K562 (cell line): ENCODE measurements around the gene PPIL1. TPM values are rescaled to one million over a fixed set of nuclear protein-coding genes. Genes with fewer than 3 reads are reported as not detected.

Experiments used
- ATF1 ChIP-seq, 2 experiments: fragments of 450-650 bp in 1 of 2; IDR thresholded peaks; 2 replicates each; pipeline ENCODE4 v1.6.1; 2016; ENCODE audit warnings: missing compliant biosample characterization in 1 of 2, missing genetic modification characterization in 1 of 2
- CHD1 ChIP-seq: fragments of 200-600 bp; sonication (generic); IDR thresholded peaks from one replicate; pipeline ENCODE4 v1.6.1; 2012; ENCODE audit warnings: mild to moderate bottlenecking, moderate library complexity, low read length, inconsistent platforms
- CREB5 ChIP-seq: fragments of 250-450 bp; sonication (Bioruptor Pico); IDR thresholded peaks from 2 replicates; pipeline ENCODE4 v1.5.0; 2020; ENCODE audit warnings: mild to moderate bottlenecking
- EP400 ChIP-seq: fragments of 450-650 bp; IDR thresholded peaks from 2 replicates; pipeline ENCODE4 v1.6.1; 2017; ENCODE audit warnings: antibody characterized with exemption, mild to moderate bottlenecking, moderate library complexity
- FOXM1 ChIP-seq, 2 experiments: fragments of 450-650 bp in 1 of 2; sonication (generic) in 1 of 2; formaldehyde crosslinking in 1 of 2; IDR thresholded peaks; 2 replicates each; pipeline versions ENCODE4 v1.6.1 to v1.9.0; 2017 to 2022; ENCODE audit warnings: low read depth in 2 of 2, mild to moderate bottlenecking in 2 of 2, missing genetic modification reagents in 1 of 2, moderate library complexity in 1 of 2
- L3MBTL2 ChIP-seq: fragments of 450-650 bp; IDR thresholded peaks from 2 replicates; pipeline ENCODE4 v1.6.1; 2016; ENCODE audit warnings: mild to moderate bottlenecking, moderate library complexity
- MEF2D ChIP-seq: conservative IDR thresholded peaks from 2 replicates; pipeline ENCODE4 v1.6.1; 2016; ENCODE audit warnings: low read depth, missing genetic modification characterization, missing compliant biosample characterization
- PRMT5 ChIP-seq: sonication (generic); formaldehyde crosslinking; IDR thresholded peaks from 2 replicates; pipeline ENCODE4 v1.5.0; 2020; ENCODE audit warnings: missing genetic modification reagents
- SP1 ChIP-seq: sonication (generic); formaldehyde crosslinking; IDR thresholded peaks from 2 replicates; pipeline ENCODE4 v1.8.1; 2022; ENCODE audit warnings: mild to moderate bottlenecking, missing genetic modification reagents
- ZKSCAN3 ChIP-seq: fragments of 250-450 bp; sonication (Bioruptor Pico); IDR thresholded peaks from 2 replicates; pipeline ENCODE4 v1.4.0; 2020
- ZNF318 ChIP-seq, 2 experiments: fragments of 450-650 bp; IDR thresholded peaks; 2 replicates each; pipeline ENCODE4 v1.6.1; 2016; ENCODE audit warnings: mild to moderate bottlenecking in 2 of 2, borderline replicate concordance in 1 of 2, low read depth in 1 of 2, moderate library complexity in 1 of 2
- polyA plus RNA-seq, 8 experiments: library from polyadenylated mRNA; depleted of rRNA in 4 of 8; stranded (reverse) in 5 of 8; unstranded in 3 of 8; fragments of >200 nt; fragmentation: Nextera tagmentation in 2 of 8; fragmentation: Illumina TruSeq in 1 of 8; extraction: Ambion mirVana in 2 of 8; extraction: Trizol in 1 of 8; gene quantifications; 2 replicates each; pipeline versions ENCODE4 v1.2.1 to v1.2.3, GENCODE V29; 2011 to 2014; ENCODE audit warnings: inconsistent platforms in 1 of 8, missing spikeins in 1 of 8
- total RNA-seq, 7 experiments: library from RNA; depleted of rRNA in 6 of 7; stranded (reverse); fragments of >200 nt in 6 of 7; fragmentation: Illumina TruSeq in 2 of 7; extraction: Trizol in 2 of 7; gene quantifications; 2 replicates each; pipeline versions ENCODE4 v1.2.1 to v1.2.3, GENCODE V29; 2011 to 2021; ENCODE audit warnings: low replicate concordance in 1 of 7
- TF ChIP-seq, protein P1 (sequence below): sonication (generic); formaldehyde crosslinking; IDR thresholded peaks from 2 replicates; pipeline ENCODE4 v1.8.0; 2022; ENCODE audit warnings: missing genetic modification reagents, mild to moderate bottlenecking, borderline replicate concordance

Gene PPIL1
- total and polyA plus RNA-seq, 9 of the 15 experiments (the other 6 are each of a cell fraction or from before 2014, with no cell fraction given), result 65.8 to 205 (median 130) TPM

- 0 out of 4 replicates have a peak, but pooled peaks of 1 of the 2 experiments have one; percentile 63 for TF ChIP-seq ZNF318 (IDR thresholded peaks at IDR 0.05; ENCODE audit: borderline replicate concordance in 1 of 2, low read depth in 1 of 2)
- TF ChIP-seq, protein P1, sequence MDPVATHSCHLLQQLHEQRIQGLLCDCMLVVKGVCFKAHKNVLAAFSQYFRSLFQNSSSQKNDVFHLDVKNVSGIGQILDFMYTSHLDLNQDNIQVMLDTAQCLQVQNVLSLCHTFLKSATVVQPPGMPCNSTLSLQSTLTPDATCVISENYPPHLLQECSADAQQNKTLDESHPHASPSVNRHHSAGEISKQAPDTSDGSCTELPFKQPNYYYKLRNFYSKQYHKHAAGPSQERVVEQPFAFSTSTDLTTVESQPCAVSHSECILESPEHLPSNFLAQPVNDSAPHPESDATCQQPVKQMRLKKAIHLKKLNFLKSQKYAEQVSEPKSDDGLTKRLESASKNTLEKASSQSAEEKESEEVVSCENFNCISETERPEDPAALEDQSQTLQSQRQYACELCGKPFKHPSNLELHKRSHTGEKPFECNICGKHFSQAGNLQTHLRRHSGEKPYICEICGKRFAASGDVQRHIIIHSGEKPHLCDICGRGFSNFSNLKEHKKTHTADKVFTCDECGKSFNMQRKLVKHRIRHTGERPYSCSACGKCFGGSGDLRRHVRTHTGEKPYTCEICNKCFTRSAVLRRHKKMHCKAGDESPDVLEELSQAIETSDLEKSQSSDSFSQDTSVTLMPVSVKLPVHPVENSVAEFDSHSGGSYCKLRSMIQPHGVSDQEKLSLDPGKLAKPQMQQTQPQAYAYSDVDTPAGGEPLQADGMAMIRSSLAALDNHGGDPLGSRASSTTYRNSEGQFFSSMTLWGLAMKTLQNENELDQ (CRISPR knock-in tag), result no peak
- TF ChIP-seq FOXM1 (IDR thresholded peaks at IDR 0.05; ENCODE audit: low read depth), result no peak; the same call in 1 of the 2 replicates
- TF ChIP-seq FOXM1 (CRISPR knock-in tag; IDR thresholded peaks at IDR 0.05; ENCODE audit: low read depth), result no peak
- TF ChIP-seq PRMT5 (CRISPR knock-in tag), result no peak
- TF ChIP-seq MEF2D (tag), result peak; percentile 32; the same call in 1 of the 2 replicates
- no peak for TF ChIP-seq ATF1 (CRISPR knock-in tag; IDR thresholded peaks at IDR 0.05)
- peak; percentile 90 for TF ChIP-seq ATF1 (tag; IDR thresholded peaks at IDR 0.05)
- peak; percentile 90 for TF ChIP-seq SP1
- TF ChIP-seq EP400, result peak; percentile 91
- TF ChIP-seq CREB5 (CRISPR knock-in tag), result no peak
- peak; percentile 89 for TF ChIP-seq CHD1
- TF ChIP-seq ZKSCAN3 (CRISPR knock-in tag), result no peak
- peak; percentile 89 for TF ChIP-seq L3MBTL2
Measured at GRCh38 chr6:36885461-36886401, 11.1 kb upstream of the PPIL1 start, which contains the start of gene C6orf89 (continued).
